ENCODE measurements around the gene MNX1. TPM values are rescaled to one million over a fixed set of nuclear protein-coding genes. Genes with fewer than 3 reads are reported as not detected.

MNX1 gene
- polyA plus RNA-seq, 3 donors, result 0.06 to 0.09 TPM; not detected in 1

DNA sequence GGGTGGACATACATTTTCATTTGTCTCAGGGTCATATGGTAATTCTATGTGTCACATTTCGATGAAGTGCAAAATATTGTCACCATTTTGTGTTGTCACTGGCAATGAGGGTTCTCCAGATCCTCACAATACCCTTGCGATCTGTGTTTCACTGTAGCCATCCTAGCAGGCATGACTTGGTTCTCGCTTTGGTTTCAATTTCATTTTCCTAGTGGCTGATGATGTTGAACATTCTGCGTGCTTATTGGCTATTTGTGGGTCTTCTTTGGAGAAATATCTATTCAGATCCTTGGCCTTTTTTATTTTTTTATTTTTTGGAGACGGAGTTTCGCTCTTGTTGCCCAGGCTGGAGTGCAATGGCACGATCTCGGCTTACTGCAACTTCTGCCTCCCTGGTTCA lies 24.8 kb upstream of the MNX1 start:
- DNase-seq (ENCODE audit: extremely low read depth in 1 of 11, low read depth in 9 of 11, low spot score in 4 of 11), result no peak

DNA sequence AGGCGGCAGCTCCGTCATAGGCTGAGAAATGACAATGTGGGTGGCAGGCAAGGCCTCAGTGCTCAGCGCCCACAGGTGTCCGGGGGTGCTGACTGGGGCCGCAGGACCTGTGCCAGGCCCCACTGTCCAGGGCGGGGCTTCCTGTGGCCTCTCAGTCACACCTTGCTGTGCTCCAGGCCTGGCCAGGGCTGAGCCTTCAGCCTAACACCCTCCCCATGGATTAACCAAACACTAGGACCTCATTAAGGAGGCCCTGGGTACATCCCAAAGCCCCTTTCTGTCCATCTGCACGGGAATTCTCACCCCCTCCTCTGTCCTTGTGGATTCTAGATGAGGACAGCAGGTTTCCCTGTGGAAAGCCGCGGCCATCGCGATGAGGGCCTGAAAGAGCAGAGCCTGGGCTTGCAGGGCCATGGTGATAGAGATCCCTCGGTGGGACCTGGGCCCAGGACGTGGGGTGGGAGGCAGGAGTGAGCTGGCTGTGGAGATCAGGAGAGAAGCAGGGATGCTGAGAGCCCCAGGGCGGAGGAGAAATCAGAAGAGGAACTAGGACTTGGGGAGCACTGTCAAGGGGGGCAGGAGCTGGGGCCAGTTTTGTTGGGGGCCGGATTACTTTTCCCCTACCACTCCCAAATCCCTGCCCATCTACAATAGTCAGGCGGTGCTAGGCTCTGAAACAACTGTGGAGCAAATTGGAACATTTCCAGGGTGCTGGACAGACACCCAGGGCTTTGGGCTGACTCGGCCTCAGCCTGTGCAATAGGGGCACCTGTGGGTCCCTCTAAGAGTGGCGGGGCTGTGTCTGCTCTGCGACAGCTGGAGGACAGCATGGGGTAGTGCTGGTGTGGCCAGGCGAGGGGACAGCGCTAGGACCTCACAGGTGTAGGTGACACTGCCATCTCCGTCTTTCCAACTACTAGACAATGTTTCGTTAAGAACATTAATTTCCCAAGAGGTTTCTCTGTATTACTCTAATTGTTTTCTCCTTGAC lies 23.3 kb upstream of the MNX1 start:
- no peak for DNase-seq (ENCODE audit: extremely low read depth in 1 of 11, low read depth in 9 of 11, low spot score in 4 of 11)

DNA sequence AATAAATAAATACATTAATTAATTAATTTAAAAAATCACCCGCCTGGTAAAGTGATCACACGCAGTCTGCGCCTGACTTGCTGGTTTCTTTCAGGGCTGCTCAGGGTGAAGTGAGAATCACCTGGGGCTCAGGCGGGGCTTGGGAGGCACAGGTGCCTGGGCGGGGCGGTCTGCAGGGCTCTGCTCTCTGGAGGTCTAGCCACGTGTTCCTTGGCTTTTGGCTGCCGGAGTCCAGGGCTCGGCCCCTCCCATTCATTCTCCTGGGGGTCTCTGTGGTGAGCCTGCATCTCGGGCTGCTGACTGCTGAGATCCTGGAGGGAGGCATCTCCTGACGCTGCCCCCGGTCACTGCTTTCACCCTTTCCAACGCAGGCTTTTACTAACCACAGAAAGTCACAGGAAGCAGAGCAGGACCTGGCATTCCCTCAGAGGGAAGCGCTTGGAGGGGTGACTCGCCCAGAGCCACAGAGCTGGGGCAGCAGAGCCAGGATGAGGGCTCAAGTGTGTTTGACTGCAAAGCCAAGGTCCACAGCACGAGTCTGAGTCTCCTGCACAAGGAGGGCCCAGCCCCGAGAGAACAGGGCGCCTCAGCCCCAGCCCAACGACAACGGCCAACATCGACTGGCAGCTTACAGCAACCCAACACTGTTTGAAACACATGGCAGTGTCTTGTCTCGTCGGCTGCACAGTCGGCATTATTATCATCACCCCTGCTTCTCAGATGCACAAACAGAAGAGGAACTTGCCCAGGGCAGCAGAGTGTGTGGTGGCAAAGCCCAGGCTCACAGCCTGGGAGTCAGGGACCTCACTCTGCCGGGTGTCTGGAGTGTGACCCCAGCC lies 22.4 kb upstream of the MNX1 start:
- DNase-seq (ENCODE audit: extremely low read depth in 1 of 11, low read depth in 9 of 11, low spot score in 4 of 11), result no peak

DNA sequence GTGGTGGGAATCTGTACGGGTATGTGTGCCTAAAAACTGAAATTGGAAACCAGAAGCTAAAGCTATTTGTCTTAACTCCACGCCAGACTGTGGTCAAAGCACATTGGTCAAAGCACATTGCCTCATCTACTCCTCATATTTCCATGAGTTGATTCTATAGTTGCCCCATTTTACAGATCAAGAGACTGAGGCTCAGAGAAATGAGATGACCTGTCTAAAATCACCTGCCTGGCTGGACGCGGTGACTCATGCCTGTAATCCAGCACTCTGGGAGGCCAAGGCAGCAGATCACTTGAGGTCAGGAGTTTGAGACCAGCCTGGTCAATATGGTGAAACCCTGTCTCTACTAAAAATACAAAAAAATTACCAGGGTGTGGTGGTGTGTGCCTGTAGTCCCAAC lies 21.7 kb upstream of the MNX1 start:
- no peak for DNase-seq (ENCODE audit: extremely low read depth in 1 of 11, low read depth in 9 of 11, low spot score in 4 of 11)

DNA sequence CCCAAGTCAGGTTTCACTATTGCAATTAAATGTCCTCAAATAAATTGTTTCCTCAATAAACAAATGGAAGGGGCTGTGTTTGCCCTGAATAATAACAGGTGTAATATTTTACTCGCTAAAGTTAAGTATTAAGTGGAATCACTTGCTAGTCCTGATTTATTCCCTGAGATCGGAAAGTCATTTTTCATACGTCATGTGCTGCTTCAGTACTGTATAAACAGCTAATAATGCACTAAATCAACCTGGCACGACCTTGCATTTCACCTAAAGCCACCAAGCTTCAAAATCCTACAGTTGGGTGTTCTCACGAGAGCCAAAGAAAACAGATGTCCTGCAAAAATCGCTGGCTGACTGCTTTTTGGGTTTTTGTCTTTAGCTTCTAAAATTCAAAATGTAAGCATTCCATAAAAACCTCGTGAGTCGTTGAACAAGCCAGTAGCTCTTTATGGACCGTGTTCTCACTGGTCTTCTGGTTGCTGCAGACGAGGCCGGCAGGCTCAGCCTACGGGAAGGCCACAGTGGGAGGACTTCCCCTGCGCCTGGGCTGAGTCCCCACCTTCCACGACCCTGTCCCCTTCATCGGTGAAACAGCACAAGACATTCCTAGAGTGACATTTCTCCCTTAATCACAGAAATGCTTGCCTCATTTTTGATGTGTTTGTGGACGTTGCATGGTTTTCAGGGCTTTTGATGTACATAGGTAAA lies 17.9 kb upstream of the MNX1 start:
- DNase-seq (ENCODE audit: extremely low read depth in 1 of 11, low read depth in 9 of 11, low spot score in 4 of 11), result no peak

DNA sequence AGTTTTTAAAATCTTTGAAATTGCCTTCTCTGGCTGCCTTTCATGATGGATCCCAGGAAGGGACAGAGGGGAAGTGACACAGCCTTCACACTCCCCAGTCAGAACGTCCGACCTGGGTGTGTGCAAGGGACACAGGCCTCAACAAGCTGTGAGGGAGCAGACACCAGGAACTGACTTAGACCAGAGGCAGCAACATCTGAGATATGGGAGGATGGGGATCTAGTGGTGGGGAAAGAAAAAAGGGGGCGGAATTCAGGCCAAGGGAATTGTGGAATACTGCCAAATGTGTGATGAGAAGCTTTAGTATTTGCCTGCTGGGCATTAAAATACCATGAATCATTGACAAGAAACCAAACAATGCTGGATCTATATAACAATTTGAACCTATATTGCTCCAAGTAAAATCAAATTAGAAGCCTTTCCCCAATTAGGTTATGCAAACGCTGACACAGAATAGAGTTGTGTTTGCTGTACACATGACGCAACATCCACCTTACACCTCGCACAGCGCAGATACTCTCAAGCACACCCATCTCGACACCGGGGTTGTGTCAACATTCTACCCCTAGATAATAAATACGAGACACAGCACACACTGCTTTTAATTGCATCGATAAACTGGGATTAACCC lies 17.2 kb upstream of the MNX1 start:
- DNase-seq (ENCODE audit: extremely low read depth in 1 of 11, low read depth in 9 of 11, low spot score in 4 of 11), result no peak

DNA sequence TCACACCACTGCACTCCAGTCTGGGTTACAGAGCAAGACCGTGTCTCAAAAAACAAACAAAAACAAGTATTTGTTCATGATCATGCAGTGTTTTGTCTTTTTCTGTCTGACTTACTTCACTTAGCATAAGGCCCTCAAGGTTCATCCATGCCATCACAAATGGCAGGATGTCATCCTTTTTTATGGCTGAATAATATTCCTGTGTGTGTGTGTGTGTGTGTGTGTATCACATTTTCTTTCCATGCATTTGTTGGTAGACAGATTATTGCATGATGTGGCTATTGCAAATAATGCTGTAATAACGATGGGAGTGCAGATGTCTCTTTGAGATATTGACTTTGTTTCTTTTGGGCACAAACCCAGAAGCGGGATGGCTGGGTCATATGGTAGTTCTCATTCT lies 14.3 kb upstream of the MNX1 start:
- DNase-seq (ENCODE audit: extremely low read depth in 1 of 11, low read depth in 9 of 11, low spot score in 4 of 11), result no peak

DNA sequence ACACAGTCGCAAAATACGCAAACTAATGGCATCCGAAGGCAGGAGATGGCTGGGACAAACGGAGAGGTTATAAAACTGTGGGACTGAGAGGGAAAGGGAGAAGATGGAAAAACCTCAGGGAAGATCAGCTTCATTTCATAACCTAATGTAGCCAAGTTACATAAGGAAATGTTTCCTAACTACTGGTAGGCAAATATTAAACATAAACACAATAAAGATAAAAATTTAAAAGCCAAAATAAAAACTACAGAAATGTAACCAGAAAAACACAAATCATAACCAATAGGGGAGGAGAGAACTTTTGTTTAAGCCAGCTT lies 13.1 kb upstream of the MNX1 start:
- no peak for DNase-seq (ENCODE audit: extremely low read depth in 1 of 11, low read depth in 9 of 11, low spot score in 4 of 11)

DNA sequence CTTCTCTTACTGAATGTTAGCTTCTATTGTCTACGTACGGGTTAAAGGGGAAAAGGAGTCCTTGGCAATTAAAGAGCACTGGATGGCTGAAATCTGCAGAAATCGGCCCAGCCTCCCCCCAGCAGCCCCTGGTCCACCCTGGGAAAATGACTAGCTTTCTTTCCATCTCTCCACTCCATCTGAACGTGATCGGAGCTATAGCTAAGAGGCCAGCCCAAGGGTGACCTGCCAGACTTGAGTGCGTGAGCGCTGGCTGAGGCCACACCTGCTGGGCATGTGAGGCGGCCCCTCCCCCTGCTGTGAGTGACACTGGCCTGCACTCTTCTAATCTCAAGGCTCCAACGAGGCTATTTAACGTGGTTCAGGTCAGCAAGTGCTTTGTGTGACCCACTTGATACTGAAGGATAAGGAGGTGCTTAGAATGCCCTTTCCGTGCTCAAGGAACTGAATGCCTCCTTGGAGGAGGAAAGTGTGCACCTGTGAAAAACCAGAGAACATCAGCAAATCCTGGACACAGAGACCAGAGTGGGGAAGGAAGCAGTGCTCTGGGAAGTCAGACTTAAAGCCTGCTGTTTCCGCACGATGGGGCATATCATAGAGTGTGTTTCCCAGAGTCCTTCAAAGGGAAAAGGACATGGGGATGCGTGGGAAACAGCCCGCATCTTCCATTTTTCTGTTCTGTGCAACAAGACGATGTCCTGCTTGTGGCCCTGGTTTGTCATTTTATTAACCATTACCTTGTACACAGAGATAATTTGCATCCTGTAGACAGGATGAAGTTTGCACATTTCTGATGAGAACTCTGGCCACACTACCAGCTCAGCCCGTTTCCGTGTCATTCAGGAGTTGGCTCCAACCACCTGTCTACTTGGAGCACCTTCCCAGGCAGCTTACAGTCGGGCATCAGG lies 12.5 kb upstream of the MNX1 start:
- no peak for DNase-seq (ENCODE audit: extremely low read depth in 1 of 11, low read depth in 9 of 11, low spot score in 4 of 11)

DNA sequence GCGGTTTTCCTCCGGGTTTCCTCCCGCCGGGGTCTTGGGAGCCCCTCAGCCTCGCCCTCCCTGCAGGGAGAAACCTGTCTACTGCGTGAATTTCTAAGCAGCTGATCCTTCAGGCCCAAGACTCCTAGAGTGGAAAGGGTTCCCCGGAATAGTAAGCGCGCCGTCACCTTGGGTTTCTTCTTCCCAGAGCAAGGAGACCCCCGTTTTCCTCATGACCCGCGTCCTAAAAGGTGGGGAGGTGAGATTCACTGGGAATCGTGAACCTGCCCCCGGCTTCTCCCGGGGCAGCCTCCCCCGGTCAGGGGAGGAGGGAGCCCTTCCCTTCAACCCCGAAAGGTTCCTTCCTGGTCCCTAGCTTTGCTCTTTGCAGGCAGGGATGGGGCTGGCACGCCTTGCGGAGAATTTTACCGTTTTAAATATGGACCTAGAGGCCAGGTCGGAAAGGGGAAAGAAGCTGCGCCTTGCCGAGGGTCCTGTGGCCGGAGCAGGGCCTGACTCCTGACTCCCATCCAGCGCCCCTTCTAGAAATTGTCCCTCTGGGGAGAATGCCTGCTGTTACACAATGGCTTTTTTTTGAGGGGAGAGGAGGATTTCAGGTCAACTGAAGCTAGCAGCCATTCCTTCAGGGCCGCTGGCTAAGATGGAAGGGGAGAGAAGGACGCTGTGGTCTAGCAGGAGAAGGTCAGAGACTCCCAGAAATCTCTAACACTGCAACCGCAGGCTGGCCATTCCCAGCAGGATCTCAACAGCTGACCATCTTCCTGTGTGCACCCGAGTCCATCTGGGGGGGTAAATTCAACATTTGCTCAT lies 11.6 kb upstream of the MNX1 start:
- DNase-seq (ENCODE audit: extremely low read depth in 1 of 11, low read depth in 9 of 11, low spot score in 4 of 11), result no peak

DNA sequence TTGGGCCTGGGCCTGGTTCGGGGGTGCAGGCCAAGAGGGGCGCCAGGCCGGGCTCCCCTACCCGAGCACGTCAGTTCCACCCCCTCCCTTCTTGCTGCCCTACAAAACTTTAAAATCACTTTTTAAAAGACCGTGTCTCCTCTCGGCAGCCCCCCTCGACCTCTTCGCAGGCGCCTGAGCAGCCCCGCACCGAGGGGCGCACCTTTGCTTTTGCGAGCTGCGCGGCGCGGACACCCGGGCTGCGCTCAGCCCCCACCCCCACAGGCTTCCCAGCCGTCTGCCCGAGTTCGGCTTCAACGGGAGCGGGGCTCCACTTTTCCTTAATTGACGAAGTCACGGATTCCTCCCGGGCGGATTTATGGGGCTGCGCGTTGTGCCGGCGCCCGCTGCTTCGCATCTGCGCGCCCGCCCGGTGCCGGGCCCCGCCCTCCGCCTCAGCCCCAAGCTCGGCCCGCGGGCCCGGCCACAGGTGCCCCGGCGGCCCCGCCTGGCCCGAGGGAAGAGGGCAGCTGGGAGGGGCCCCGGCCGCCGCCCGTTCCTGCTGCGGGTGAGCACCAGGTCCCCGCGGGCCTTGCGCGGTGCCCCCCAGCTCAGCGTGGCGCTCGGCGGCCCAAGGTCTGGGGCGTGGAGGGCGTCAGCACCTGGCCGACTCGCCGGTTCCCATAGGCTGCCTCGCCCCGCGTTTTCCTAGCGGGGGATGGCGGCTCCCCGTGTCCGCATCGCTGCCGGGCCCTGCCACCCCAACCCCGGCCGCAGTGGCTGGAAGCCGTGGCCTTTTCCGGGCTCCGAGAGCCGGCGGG lies 10.8 kb upstream of the MNX1 start:
- DNase-seq (ENCODE audit: extremely low read depth in 1 of 11, low read depth in 9 of 11, low spot score in 4 of 11), result no peak

DNA sequence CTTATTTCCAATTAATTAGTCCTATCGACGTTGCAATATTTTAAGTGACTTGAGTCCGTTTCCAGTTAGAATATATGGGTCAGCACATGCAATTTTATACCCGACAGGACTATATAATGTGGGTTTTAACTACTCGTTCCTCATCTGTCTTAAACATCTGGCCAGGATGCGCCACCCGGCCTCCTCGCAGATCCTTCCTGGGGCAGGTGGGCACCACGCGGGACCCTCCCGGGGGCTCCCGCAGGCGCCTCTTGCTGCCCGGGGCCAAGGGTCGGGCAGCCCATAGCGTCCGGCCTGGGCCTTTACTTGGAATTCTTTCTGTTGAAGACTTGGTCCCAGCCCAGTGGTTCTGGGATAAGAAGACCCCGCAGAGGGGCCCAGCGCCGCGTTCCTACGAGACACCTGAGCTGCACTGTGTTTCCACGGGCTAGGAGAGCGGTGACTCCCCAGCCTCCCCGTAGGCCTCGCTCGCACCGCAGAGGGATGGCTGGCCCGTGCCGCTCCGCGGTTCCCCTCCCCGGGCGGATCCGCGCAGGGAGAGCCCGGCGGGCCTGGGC lies 10.1 kb upstream of the MNX1 start:
- DNase-seq (ENCODE audit: extremely low read depth in 1 of 11, low read depth in 9 of 11, low spot score in 4 of 11), result no peak

DNA sequence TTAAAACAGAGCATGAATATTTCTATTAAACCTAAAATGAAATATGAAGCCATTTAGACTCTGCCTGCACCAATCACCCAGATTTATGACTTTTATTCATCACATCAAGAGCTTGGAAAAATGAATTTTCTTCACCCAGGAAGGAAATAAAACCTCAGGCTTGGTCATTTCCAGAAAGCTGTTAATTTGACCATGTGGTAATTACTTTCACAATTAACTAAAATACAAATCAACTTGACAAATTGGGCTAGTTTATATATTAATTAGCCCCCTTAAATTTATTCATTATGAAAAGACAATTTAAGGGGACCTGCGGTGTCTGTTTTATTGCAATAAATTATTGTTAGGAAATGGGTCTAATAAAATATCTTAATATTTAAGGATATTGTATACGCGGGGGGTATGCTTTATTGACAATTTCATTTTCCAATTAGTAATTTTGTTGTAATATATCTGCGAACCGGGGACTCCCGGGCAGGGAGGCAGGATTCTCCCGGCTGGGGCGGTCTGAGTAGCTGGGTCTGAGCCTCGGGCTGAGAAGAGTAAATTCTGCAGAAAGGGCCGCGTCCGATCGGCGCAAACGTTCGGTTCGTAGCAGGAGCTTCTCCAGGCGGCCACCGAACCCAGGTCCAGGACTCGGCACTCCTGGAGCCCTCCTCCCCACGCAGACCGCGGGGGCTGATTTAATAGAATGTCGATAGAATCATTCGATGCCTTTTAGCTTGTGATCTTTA lies 9.4 kb upstream of the MNX1 start:
- DNase-seq (ENCODE audit: extremely low read depth in 1 of 11, low read depth in 9 of 11, low spot score in 4 of 11), result no peak

DNA sequence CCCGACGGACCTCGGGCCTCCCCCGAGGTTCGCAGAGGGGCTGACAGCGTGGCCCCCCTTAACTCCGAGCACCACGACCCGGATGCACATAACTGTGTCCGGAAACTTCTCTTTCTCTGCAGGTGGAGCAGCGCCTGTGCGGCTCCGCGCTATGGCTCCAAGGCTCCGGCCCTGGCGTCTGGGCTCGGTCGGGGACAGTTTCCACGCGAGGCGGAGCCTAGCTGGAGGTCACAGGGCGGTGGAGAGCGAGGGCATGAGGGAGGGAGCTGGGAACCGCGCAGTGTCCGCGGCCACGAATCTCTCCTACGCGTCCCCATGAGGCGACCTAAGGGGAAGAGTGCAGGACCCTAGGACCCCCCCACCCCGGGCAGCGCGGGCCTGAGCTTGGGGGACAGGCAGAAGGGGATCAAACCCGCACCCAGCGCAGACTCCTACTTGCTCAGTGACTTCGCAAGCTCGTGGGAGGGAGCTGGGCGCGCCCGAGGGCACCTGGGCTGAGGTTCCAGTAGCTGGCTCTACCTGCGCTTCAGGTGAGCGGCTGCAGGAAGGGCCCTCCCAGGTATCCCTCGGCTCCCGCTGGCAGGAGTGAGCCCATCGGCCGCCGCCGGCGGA lies 8.6 kb upstream of the MNX1 start:
- DNase-seq (ENCODE audit: extremely low read depth in 1 of 11, low read depth in 9 of 11, low spot score in 4 of 11), result no peak

DNA sequence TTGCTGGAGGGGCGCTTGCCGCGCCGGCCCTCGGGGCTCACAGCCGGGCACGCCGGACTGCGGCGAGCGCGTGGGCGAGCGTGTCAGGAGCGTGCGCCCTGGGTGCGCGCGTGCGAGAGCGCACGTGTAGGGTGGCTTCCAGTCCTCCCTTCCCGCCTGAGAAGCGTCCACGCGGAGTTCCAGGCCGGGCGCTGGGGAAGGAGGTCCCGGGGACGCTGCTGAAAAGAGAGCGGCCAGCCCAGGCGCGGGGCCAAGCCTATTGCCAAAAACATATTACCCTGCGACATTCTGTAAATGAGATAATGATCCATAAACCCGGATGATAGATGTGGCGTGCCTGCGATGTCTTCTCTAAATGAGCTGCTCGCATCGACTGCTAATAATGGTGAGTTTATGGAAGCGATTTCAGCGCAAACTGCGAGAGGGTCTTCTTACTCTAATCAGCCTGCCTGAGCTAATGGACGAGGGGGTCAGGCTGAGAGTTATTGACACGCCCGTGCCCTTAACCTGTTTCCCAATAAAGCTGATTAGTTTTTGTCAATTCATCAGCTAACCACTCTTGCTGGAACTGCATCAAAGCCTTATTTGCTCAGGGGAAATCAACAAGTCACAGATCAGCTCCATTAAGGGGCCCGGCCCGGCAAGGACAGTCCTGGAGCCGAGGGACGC lies 8.0 kb upstream of the MNX1 start:
- no peak for DNase-seq (ENCODE audit: extremely low read depth in 1 of 11, low read depth in 9 of 11, low spot score in 4 of 11)
